Activated T-cell treated with anti-CD3 and anti-CD28 coated beads, Interleukin-2, amount 50 U/mL, for 1 hour (primary cell): ENCODE results near the gene NCAPG2.

Source experiments
- DNase-seq: peaks from one replicate; pipeline ENCODE4 v3.0.0-alpha.2; 2020

The NCAPG2 gene

DNA sequence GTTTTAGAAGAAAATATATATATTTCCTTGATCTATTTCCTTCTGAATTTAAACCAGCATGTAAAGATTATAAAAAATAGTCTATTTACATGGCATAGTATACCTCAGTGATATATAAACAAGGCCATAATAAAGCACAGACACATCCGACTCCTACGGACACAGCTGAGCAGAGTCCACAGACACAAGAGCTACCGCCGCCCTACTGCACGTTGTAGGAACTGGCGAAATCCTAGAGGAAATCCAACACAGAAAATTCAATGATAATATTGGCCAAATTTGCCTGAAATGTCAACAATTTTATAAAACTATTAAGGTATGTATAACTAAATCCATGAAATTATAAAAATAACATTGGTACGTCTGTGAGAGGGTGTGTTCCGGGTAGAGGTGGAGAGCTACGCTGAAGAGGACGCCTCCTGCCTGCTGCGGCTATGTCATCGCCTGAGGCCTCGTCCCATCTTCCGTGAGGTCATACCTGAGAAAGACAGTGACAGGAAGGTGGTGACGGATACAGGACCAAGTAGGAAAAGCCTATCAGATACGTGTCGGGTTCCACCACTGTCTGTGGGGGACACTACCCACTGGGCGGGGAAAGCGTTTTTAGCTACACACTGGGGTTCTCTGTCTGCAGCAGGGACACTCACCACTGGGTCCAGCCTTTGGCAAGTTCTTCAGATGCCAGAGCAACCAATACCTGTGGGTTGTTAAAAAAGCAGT is 29.3 kb upstream of the NCAPG2 start:
- DNase-seq = no peak

DNA sequence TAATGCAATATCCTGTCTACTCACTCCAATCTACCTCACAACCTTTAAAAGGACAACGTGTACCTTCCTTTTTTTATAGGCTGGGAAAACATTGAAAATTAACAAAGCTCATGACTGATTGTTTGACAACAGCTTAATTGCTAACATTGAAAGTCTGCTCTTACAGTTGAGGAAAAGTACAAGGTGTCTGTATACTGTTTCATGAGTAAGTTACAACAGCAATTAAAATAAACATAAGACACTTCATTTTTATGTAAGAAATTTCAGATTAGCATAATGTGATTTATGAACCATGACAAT is 28.6 kb upstream of the NCAPG2 start:
- DNase-seq = no peak

- no peak for DNase-seq
These were observed 28.1 kb upstream of the NCAPG2 start for GRCh38 chr7:158732494-158733219.

DNA sequence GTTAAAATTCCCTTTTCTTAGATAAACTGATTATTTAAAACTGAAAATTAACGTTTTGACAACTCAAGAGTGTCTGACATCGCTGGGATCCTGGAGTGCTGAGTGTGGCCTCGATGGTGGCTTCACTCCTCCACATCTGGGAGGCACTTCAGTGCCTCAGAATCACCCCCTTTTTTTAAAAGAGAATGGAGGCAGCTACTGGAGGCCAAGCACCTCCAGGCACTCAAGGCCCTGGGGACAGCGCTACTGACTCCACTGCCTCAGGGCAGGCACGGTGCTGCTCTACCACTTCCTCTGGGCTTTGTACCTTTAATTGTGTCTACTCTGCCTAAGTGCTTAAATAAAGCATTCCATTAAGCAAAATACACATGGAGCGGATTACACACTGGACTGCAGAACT is 27.2 kb upstream of the NCAPG2 start:
- DNase-seq = no peak

DNA sequence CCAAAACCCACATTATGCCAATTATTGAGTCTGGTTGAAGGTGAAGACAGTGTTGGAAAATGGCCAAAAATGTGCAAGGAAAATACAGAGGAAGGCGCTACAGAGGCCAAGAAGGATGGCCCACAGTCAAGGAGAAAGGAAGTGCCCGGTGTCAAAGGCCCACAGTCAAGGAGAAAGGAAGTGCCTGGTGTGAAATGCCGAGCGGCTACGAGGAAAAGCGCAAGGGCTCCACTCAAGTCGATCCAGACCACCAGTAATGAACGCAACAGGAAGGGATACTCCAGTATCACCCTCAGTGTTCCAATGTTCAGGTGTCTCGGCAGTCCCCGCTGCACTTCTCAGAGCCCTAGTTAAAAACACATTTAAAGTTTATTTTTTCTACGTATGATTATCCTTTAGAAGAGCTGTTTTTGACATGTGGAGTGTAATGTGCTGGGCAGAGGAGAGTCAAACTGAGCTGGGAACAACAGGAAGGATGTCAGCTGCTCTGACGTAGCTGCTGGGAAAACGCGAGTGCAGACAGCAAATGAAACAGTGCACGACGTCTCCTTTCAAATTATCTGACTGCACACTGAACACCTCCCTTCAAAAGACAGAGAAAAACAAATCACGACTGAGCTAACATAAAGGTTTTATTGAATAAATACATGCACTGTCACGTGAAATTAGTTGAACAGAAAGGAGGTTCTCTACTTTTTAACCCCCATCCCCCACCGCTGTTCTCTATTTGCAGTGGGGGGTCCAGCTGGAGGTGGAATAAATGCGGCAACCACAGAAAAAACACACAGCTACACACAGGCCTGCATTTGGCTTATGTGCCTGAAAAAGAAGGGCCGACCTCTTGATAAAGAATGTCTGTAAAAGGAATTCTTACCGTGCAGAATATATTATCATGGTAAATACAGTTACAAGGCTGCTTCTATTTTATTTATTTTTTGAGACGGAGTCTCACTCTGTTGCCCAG is 26.1 kb upstream of the NCAPG2 start:
- no peak for DNase-seq

GRCh38 chr7:158729646-158730382 is 25.2 kb upstream of the NCAPG2 start:
- DNase-seq = no peak

GRCh38 chr7:158728911-158729645 is 24.5 kb upstream of the NCAPG2 start:
- DNase-seq = no peak

DNA sequence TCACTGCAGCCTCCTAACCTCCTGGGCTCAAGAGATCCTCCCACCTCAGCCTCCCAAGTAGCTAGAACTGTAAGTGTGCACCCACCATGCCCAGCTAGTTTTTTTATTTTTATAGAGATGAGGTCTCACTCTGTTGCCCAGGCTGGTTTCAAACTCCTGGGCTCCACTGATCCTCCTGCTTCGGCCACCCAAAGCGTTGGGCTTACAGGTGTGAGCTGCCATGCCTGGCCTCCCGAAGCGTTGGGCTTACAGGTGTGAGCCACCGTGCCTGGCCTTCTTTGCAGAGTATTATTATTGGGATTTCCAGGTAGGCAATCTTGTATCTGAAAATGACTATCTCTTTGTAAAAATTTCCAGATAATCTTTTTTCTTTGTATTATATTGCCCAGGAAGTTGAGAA is 23.1 kb upstream of the NCAPG2 start:
- no peak for DNase-seq

DNA sequence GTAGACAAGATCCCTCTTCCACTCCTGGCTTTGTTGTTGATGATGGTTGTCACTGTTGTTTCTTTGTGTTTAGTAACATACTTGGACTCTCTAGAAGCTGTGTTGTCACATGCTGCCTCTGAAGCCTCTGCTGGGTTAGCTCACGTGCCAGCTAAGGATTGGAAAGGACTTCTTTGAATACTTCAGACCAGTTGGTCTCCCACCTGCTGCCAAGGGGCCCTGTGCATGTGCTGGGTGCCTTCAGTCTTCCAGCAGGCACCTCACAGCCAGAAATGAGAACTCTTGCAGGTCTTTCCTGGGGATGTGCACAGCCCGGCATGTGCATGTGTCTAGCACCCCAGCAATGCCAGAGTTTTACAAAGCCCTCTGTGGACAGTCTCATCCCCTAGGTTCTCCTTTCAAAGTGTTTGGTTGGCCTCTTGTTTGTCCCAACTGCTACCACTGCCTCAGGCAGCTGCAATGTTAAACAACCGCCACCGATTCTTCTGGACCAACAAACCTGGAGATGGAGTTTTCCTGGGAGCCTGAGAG is 21.7 kb upstream of the NCAPG2 start:
- DNase-seq = no peak

DNA sequence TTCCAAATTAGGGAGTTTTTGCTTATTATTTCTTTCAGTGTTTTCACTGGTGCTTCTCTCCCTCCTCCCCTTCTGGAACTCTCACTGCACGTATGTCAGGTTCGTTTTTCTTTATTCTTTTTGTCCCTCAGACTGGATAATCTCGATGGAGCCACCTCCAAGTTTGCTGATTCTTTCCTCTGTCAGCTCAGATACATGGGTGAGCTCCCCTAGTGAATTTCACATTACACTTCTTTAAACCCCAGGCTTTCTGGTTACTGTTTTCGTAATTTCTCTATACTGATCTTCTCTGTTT is 20.8 kb upstream of the NCAPG2 start:
- no peak for DNase-seq

DNA sequence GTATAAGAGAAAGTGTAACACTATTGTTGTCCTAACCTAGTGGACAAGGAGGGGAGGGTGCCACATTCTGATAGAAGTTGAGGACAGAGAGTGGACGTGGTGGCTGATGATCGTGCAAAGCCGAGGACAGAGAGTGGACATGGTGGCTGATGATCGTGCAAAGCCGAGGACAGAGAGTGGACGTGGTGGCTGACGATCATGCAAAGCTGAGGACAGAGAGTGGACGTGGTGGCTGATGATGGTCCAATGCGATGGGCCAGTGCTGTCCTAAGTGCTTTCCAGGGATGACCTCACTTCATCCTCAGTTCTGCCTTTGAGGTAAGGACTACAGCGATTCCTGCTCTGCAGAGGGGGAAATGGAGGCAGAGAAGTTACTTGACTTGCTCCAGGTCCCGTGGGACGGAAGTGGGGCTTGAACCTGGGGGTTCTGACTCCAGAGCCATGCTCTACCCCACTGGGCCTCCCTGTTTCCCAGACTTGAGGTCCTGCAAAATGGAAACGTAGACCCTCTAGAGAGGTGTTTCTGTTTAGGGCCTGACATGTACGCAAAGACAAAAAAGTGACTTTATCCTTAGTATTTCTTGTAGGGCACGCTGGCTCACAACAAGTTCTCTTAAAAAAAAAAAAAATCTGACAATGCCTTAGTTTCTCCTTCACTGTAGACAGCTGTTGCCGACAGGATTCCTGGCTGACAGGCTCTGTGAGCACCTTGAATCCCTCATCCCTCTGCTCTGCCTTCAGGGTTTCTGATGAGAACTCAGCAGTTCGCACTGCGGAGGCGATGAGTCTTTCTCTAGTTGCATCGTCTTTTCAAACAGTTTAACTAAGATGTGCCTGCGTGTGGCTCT is 20.3 kb upstream of the NCAPG2 start:
- no peak for DNase-seq

DNA sequence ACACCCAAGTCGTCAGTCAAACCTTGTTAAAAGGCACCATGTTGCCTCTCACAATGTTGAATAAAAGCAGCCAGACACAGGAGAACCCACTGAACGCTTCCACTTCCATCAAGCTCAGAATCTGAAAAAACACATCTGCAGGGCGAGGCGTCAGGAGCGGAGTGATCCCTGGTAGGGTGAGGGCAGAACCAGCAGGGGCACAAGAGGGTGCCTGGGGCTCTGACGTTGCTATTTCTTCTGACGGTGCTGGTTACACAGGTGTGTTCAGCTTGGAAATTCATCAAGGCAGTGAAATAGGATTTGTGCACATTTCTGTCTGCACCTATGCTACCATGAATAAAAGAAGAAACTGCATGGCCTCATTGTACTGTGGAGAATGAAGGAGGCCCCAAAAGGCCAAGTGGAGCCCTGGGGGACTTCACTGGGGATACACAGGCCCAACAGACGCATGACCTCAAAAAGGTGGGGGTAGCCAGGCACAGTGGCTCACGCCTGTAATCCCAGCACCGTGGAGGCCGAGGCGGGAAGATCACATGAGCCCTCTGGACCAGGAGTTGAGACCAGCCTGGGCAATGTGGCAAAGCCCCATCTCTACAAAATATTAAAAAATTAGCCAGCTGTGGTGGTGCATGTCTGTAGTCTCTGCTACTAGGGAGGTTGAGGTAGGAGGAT is 19.2 kb upstream of the NCAPG2 start:
- DNase-seq = no peak

- no peak for DNase-seq
These were observed 18.7 kb upstream of the NCAPG2 start for GRCh38 chr7:158723266-158723665.

- no peak for DNase-seq
These were observed 18.1 kb upstream of the NCAPG2 start for GRCh38 chr7:158722574-158723237.

GRCh38 chr7:158720112-158720511 is 15.5 kb upstream of the NCAPG2 start:
- DNase-seq = no peak

GRCh38 chr7:158716802-158717201 is 12.2 kb upstream of the NCAPG2 start:
- DNase-seq = no peak

- DNase-seq = no peak
These were observed 6.1 kb upstream of the NCAPG2 start for GRCh38 chr7:158710651-158711102.

DNA sequence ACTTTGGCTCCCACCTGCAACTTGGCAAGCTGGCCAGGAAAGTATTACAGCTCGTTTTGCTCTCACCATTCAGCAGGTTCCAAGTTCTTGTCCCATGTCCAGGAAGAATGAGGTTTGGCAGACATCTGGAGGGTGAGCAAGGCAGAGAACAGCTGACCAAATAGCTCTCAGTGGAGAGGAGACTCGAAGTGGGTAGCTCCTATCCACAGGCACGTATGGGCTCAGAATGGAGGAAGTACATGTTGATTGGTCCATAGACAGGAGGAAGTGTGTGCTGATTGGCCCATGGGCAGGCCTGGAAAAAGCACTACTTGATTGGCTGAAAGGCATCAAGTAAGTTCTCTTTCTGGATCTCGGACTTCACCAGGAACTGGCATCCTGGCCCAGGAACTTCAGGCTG is 3.0 kb upstream of the NCAPG2 start:
- DNase-seq = no peak

DNA sequence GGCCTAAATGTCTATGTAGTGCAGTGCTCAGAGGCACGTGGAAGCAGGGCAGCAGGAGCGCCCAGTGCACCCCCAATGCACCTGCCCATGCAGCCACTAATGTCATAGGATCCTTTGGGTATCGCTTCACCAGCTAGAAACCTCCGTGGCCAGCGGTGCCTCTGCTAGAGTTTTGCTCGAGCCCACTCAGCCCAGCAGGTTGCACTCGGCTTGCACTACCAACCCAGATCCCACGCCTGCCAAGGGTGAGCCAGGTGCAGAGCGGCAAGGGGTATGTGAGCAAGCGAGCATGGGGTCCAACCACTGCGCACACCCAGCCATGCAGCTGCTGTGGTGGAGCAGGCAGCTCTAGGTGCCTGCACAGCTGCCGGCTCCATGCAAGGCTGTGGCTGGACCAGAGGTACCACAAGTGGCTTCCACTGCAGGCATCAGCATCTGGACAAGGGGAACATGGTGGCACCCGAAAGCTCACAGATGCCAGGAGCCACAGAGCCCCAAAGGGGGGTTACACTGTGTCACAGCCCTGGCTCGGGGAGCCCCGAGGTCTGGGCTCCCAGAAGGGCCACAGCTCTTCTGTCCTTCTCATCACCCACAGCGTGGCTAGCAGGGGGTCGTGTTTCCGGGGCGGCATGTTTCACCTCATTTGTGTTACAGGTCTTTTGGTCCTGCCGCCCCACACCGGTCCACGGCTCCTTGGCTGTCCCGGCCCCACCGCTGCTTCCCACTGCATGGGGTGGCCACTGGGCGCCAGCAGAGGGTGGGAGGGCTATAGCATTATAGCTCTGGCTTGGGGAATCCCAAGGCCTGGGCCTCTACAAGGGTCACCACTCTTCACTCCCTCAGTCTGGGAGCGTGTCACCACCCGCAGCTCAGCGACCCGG is 2.3 kb upstream of the NCAPG2 start:
- no peak for DNase-seq
